Natural killer cell (primary cell): Measurements from ENCODE around the gene EPB42. TPM values are rescaled to one million over a fixed set of nuclear protein-coding genes. Genes with fewer than 3 reads are reported as not detected.
"Not testable (repeated sequence)": the region's sequence is repeated elsewhere in the genome, so short reads cannot be mapped to it uniquely, and the experiment has no call there.

Experiments used
- ATAC-seq, 3 donors: fragments of 150-1000 bp in 2 of 3; fragments of 200-7000 bp in 1 of 3; cut with Tn5 transposase; 1 replicate in 1 of 3; 2 replicates in 2 of 3; pipeline ENCODE4 v1.10.0; 2021; ENCODE audit warnings: mild to moderate bottlenecking in 2 of 3, moderate library complexity in 2 of 3
- DNase-seq, 2 donors: peaks; one replicate each; pipeline versions ENCODE4 v3.0.0 to v3.0.0-alpha.2; 2013 to 2021; ENCODE audit warnings: mixed read lengths in 1 of 2
- H3K27ac ChIP-seq: one replicate; pipeline ENCODE4 v1.5.1; 2013; ENCODE audit warnings: mild to moderate bottlenecking, low read length
- H3K27me3 ChIP-seq: one replicate; pipeline ENCODE4 v1.6.1; 2013; ENCODE audit warnings: low read length; ENCODE audit not compliant: control insufficient read depth, insufficient read depth
- H3K36me3 ChIP-seq: one replicate; pipeline ENCODE4 v1.6.1; 2013; ENCODE audit warnings: low read length; ENCODE audit not compliant: control insufficient read depth, insufficient read depth
- H3K4me1 ChIP-seq: one replicate; pipeline ENCODE4 v1.6.1; 2013; ENCODE audit warnings: low read length; ENCODE audit not compliant: control insufficient read depth, insufficient read depth
- H3K4me3 ChIP-seq: one replicate; pipeline ENCODE4 v1.5.1; 2013; ENCODE audit warnings: low read length
- H3K9me3 ChIP-seq: one replicate; pipeline ENCODE4 v1.6.1; 2013; ENCODE audit warnings: low read length; ENCODE audit not compliant: control insufficient read depth, insufficient read depth
- H3K27ac Mint-ChIP-seq, 2 donors: one replicate each; pipeline ENCODE4 v1.8.0; 2022; ENCODE audit warnings: mild to moderate bottlenecking in 2 of 2, mixed read lengths in 2 of 2, moderate library complexity in 1 of 2
- H3K27me3 Mint-ChIP-seq, 2 donors: one replicate each; pipeline ENCODE4 v1.8.0; 2022; ENCODE audit warnings: low read depth in 2 of 2, mixed read lengths in 2 of 2
- H3K36me3 Mint-ChIP-seq: one replicate; pipeline ENCODE4 v1.8.0; 2022; ENCODE audit warnings: mixed read lengths
- H3K4me1 Mint-ChIP-seq, 2 donors: one replicate each; pipeline ENCODE4 v1.8.0; 2022; ENCODE audit warnings: mixed read lengths in 2 of 2
- H3K4me3 Mint-ChIP-seq: one replicate; pipeline ENCODE4 v1.8.0; 2022; ENCODE audit warnings: mild to moderate bottlenecking, moderate library complexity, mixed read lengths
- H3K9me3 Mint-ChIP-seq, 2 donors: one replicate each; pipeline ENCODE4 v1.8.0; 2022; ENCODE audit warnings: mixed read lengths in 2 of 2
- CTCF ChIP-seq: fragments of 200-600 bp; IDR thresholded peaks from one replicate; pipeline ENCODE4 v1.8.0; 2022; ENCODE audit warnings: antibody characterized with exemption
- WGBS: methylation state at CpG from one replicate; pipeline ENCODE4 v1.1.7; 2013; ENCODE audit warnings: missing lambda C conversion rate; ENCODE audit not compliant: insufficient coverage; 5-methylcytosine and 5-hydroxymethylcytosine counted together
- intact Hi-C: fragments of 100-400 bp; cut with micrococcal nuclease; formaldehyde crosslinking; loops from one replicate; pipeline ENCODE4 v1.14.2; 2022
- total RNA-seq, 4 donors: library from RNA; stranded (reverse); fragments of 120-200 nt in 1 of 4; gene quantifications; one replicate each; pipeline versions ENCODE4 v1.2.3 to v1.2.4, GENCODE V29; 2013 to 2022

Gene EPB42
- total RNA-seq, 3 donors from 2014 or later (not counting 1 experiment from before 2014, with no cell fraction given): not detected

DNA sequence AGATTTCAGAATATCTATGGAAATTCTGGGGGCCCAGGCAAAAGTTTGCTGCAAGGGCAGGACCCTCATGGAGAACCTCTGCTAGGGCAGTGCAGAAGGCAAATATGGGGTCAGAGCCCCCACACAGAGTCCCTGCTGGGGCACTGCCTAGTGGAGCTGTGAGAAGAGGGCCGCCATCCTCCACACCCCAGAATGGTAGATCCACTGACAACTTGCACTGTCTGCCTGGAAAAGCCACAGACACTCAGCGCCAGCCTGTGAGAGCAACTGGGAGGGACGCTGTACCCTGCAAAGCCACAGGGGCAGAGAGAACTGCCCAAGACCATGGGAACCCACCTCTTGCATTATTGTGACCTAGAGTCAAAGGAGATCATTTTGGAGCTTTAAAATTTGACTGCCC lies 21.8 kb downstream of the EPB42 start:
- Mint-ChIP-seq H3K27me3 (no peaks in the 10 kb centered on the region), H3K27ac (no peak overlapping the region), H3K4me3 (no peak overlapping the region), H3K4me1 (peaks cover 5 to 7% of the 10 kb centered on the region in 2 donors), H3K9me3 (no peaks in the 10 kb centered on the region), H3K36me3 (peaks cover 27% of the 10 kb centered on the region)
- intact Hi-C loops: no loop called here
- H3K4me3 ChIP-seq: no peak overlapping the region
- no peak overlapping the region for H3K27ac ChIP-seq
- 97% methylated on average over 3 of the region's 3 CpGs for WGBS
- DNase-seq: no peak
- H3K36me3 ChIP-seq: peaks cover 36% of the 10 kb centered on the region
- no peak for ATAC-seq
- H3K4me1 ChIP-seq: no peaks in the 10 kb centered on the region
- H3K9me3 ChIP-seq: peaks cover 4% of the 10 kb centered on the region
- no peak for TF ChIP-seq CTCF
- no peaks in the 10 kb centered on the region for H3K27me3 ChIP-seq

GRCh38 chr15:43198556-43198955 lies 22.3 kb downstream of the EPB42 start:
- ATAC-seq, intact Hi-C loops, H3K4me1 Mint-ChIP-seq, H3K4me3 Mint-ChIP-seq, H3K27me3 ChIP-seq, H3K4me3 ChIP-seq, H3K9me3 Mint-ChIP-seq, H3K9me3 ChIP-seq, H3K4me1 ChIP-seq, H3K27ac ChIP-seq, DNase-seq, H3K27me3 Mint-ChIP-seq: not testable (repeated sequence)
- H3K36me3 Mint-ChIP-seq: peaks cover 27% of the 10 kb centered on the region
- WGBS: 96% methylated on average over 4 of the region's 4 CpGs
- peaks cover 40% of the 10 kb centered on the region for H3K36me3 ChIP-seq
- peak overlapping the region; percentile 1 to 9 for H3K27ac Mint-ChIP-seq

- H3K4me3 Mint-ChIP-seq, DNase-seq, H3K9me3 Mint-ChIP-seq, H3K4me1 ChIP-seq, H3K27me3 Mint-ChIP-seq, H3K4me1 Mint-ChIP-seq, ATAC-seq, intact Hi-C loops, H3K27me3 ChIP-seq, H3K4me3 ChIP-seq, H3K27ac ChIP-seq, H3K9me3 ChIP-seq: not testable (repeated sequence)
- H3K36me3 ChIP-seq: peaks cover 48% of the 10 kb centered on the region
- Mint-ChIP-seq H3K27ac (peak overlapping the region; percentile 1 to 9), H3K36me3 (peaks cover 28% of the 10 kb centered on the region)
- 91% methylated on average over 3 of the region's 3 CpGs for WGBS
Measured at GRCh38 chr15:43197773-43198172, 23.0 kb downstream of the EPB42 start.

DNA sequence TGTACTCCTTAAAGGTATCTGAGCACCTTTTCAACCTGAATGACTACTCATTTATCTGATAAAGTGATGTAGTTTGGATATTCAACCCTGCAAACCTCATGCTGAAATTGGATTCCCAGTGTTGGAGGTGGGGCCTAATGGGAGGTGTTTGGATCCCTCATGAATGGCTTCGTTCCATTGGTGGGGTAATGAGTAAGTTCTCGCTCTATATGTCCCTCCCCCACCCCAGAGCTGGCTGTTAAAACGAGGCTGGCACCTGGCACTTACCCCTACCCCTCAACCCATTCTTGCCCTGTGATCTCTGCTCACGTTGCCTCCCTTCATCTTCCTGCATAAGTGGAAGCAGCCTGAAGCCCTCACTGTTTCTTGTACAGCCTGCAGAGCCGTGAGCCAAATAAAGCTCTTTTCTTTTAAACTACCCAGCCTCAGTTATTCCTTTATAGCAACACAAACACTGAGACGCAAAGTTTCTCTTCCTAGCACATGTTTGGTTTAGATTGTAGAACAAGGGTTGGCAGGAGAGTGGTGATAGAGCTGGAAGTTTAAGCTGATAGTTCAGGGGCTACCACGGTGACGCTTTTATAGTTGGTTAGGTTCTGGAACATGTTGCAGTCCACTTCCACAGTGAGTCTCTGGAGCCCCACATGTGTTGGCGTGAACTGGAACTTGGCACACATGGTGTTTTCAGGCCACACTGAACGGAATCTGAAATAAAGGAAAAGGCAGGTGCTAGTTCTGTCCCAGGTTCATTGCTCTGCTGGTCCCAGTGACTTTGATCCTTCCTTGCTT lies 23.9 kb downstream of the EPB42 start:
- Mint-ChIP-seq H3K36me3 (peaks cover 36% of the 10 kb centered on the region), H3K27ac (peak overlapping the region; percentile 1 to 9), H3K4me3 (no peak overlapping the region), H3K4me1 (peaks cover 5 to 6% of the 10 kb centered on the region in 2 donors), H3K9me3 (no peaks in the 10 kb centered on the region), H3K27me3 (no peaks in the 10 kb centered on the region)
- H3K4me1 ChIP-seq: no peaks in the 10 kb centered on the region
- no peak for TF ChIP-seq CTCF
- ATAC-seq: no peak
- H3K27me3 ChIP-seq: no peaks in the 10 kb centered on the region
- intact Hi-C loops: no loop called here
- no peak overlapping the region for H3K4me3 ChIP-seq
- no peak for DNase-seq
- peaks cover 56% of the 10 kb centered on the region for H3K36me3 ChIP-seq
- H3K9me3 ChIP-seq: peaks cover 4% of the 10 kb centered on the region
- 94% methylated on average over 8 of the region's 10 CpGs for WGBS
- no peak overlapping the region for H3K27ac ChIP-seq
